PC-9 (cell line): ENCODE data around the gene VPS33B. TPM values are rescaled to one million over a fixed set of nuclear protein-coding genes. Genes with fewer than 3 reads are reported as not detected.

Experiments used
- BruUV-seq: library from RNA; stranded (reverse); fragments of 400-500 nt; replicated peaks from 2 replicates; lab custom pipeline; 2021; lab: Mats Ljungman, UMichigan
- CTCF ChIA-PET: fragments of 300-600 bp; sonication (Branson Sonifier 250); formaldehyde crosslinking; loops from one replicate; lab custom pipeline; 2022; ENCODE audit warnings: antibody characterized with exemption; lab: Charles Lee
- POLR2A ChIA-PET: fragments of 300-600 bp; sonication (Branson Sonifier 250); formaldehyde crosslinking; loops from one replicate; lab custom pipeline; 2022; ENCODE audit warnings: antibody characterized with exemption; ENCODE audit not compliant: unreplicated experiment; lab: Charles Lee
- DNase-seq, 2 experiments: peaks; one replicate each; pipeline versions ENCODE4 v3.0.0 to v3.0.0-alpha.2; 2015 to 2022; ENCODE audit warnings: mixed read lengths in 1 of 2
- H2AFZ ChIP-seq: fragments of 200-600 bp; sonication (generic); 2 replicates; pipeline ENCODE4 v1.8.1; 2017; ENCODE audit warnings: antibody characterized with exemption
- H3F3A ChIP-seq: fragments of 200-600 bp; sonication (generic); 2 replicates; pipeline ENCODE4 v1.8.1; 2017; ENCODE audit warnings: antibody characterized with exemption, mild to moderate bottlenecking, low read depth; ENCODE audit not compliant: insufficient read depth
- H3K27ac ChIP-seq: fragments of 200-600 bp; sonication (generic); 2 replicates; pipeline ENCODE4 v1.6.1; 2016; ENCODE audit warnings: mixed run types
- H3K27me3 ChIP-seq: fragments of 200-600 bp; sonication (generic); 2 replicates; pipeline ENCODE4 v1.6.1; 2016; ENCODE audit warnings: low read depth, mixed run types; ENCODE audit not compliant: insufficient read depth
- H3K36me3 ChIP-seq: fragments of 200-600 bp; sonication (generic); 2 replicates; pipeline ENCODE4 v1.6.1; 2016; ENCODE audit warnings: low read depth, mixed run types
- H3K4me1 ChIP-seq: fragments of 200-600 bp; sonication (generic); replicated peaks from 2 replicates; pipeline ENCODE4 v1.6.1; 2016; ENCODE audit warnings: mixed run types; ENCODE audit not compliant: insufficient read depth
- H3K4me2 ChIP-seq: fragments of 200-600 bp; sonication (generic); 2 replicates; pipeline ENCODE4 v1.6.1; 2017; ENCODE audit warnings: mixed run types
- H3K4me3 ChIP-seq: fragments of 200-600 bp; sonication (generic); 2 replicates; pipeline ENCODE4 v1.6.1; 2016; ENCODE audit warnings: mixed run types
- H3K79me2 ChIP-seq: fragments of 200-600 bp; sonication (generic); 2 replicates; pipeline ENCODE4 v1.6.1; 2017; ENCODE audit warnings: low read depth, mixed run types
- H3K9me2 ChIP-seq: fragments of 200-600 bp; sonication (generic); 2 replicates; pipeline ENCODE4 v1.8.1; 2017; ENCODE audit warnings: mild to moderate bottlenecking; ENCODE audit not compliant: insufficient read depth
- H3K9me3 ChIP-seq: fragments of 200-600 bp; sonication (generic); 2 replicates; pipeline ENCODE4 v1.8.1; 2016; ENCODE audit warnings: low read depth; ENCODE audit not compliant: insufficient read depth
- H4K20me1 ChIP-seq: fragments of 200-600 bp; sonication (generic); 2 replicates; pipeline ENCODE4 v1.8.1; 2017; ENCODE audit not compliant: insufficient read depth
- EZH2 ChIP-seq: fragments of 200-600 bp; sonication (generic); IDR thresholded peaks from 2 replicates; pipeline ENCODE4 v1.8.0; 2017; ENCODE audit warnings: antibody characterized with exemption, low read depth
- intact Hi-C: fragments of 100-400 bp; cut with micrococcal nuclease; formaldehyde crosslinking; loops from one replicate; pipeline ENCODE4 v1.10.0; 2022; ENCODE audit not compliant: unreplicated experiment
- total RNA-seq: library from RNA; stranded (reverse); gene quantifications from 2 replicates; pipeline ENCODE4 v1.2.3, GENCODE V29; 2021
- TF ChIP-seq, protein P1 (sequence below): fragments of 200-600 bp; sonication (generic); conservative IDR thresholded peaks from 2 replicates; pipeline ENCODE4 v1.6.1; 2017; ENCODE audit warnings: mixed run types, antibody characterized with exemption, mild to moderate bottlenecking, moderate library complexity

Gene VPS33B
- total RNA-seq, 1 experiment from 2014 or later, result 13.6 TPM

GRCh38 chr15:91007266-91007665 is 15.1 kb downstream of the VPS33B start:
- Histone ChIP-seq H3K27me3 (no peaks in the 10 kb centered on the region), H3K4me2 (no peak overlapping the region), H3F3A (no peaks in the 10 kb centered on the region), H2AFZ (no peak overlapping the region), H3K4me3 (no peak overlapping the region), H3K36me3 (0 out of 2 replicates have a peak, but pooled peaks cover 6% of the 10 kb centered on the region), H4K20me1 (no peaks in the 10 kb centered on the region), H3K9me2 (no peaks in the 10 kb centered on the region), H3K4me1 (no peaks in the 10 kb centered on the region), H3K9me3 (no peaks in the 10 kb centered on the region), H3K79me2 (no peaks in the 10 kb centered on the region), H3K27ac (no peak overlapping the region)
- ChIA-PET CTCF (no interaction called here), POLR2A (interaction anchor here (0.6 kb wide), 2 partner anchors 1407 to 1929 kb away, joined by 4 to 11 read pairs; no protein-coding TSS in a partner anchor)
- TF ChIP-seq, protein P1, sequence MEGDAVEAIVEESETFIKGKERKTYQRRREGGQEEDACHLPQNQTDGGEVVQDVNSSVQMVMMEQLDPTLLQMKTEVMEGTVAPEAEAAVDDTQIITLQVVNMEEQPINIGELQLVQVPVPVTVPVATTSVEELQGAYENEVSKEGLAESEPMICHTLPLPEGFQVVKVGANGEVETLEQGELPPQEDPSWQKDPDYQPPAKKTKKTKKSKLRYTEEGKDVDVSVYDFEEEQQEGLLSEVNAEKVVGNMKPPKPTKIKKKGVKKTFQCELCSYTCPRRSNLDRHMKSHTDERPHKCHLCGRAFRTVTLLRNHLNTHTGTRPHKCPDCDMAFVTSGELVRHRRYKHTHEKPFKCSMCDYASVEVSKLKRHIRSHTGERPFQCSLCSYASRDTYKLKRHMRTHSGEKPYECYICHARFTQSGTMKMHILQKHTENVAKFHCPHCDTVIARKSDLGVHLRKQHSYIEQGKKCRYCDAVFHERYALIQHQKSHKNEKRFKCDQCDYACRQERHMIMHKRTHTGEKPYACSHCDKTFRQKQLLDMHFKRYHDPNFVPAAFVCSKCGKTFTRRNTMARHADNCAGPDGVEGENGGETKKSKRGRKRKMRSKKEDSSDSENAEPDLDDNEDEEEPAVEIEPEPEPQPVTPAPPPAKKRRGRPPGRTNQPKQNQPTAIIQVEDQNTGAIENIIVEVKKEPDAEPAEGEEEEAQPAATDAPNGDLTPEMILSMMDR, result no peak
- TF ChIP-seq EZH2, result no peak
- BruUV-seq, result no TSS peak
- intact Hi-C loops, result no loop called here
- no peak for DNase-seq

DNA sequence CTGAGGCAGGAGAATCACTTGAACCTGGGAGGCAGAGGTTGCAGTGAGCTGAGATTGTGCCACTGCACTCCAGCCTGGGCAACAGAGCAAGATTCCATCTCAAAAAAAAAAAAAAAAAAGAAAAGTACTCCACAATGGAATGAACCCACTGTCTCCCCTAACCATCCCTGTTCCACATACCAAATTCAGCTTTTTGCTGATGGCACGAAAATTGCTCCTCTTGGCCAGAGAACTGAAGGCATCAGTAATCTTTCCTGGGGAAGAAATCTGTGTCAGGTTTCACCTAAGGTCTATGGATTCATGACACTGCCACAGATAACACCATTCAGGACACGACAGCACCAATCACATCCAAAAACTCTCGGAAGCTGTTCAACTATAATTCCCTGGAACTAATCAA is 21.2 kb downstream of the VPS33B start:
- ChIA-PET CTCF (no interaction called here), POLR2A (no interaction called here)
- Histone ChIP-seq H3K4me2 (no peak overlapping the region), H3F3A (peaks cover 6% of the 10 kb centered on the region; the same call in 1 of the 2 replicates), H3K4me1 (no peaks in the 10 kb centered on the region), H3K79me2 (no peaks in the 10 kb centered on the region), H4K20me1 (no peaks in the 10 kb centered on the region), H3K27me3 (no peaks in the 10 kb centered on the region), H3K9me2 (no peaks in the 10 kb centered on the region), H2AFZ (no peak overlapping the region), H3K36me3 (no peaks in the 10 kb centered on the region), H3K4me3 (no peak overlapping the region), H3K27ac (no peak overlapping the region), H3K9me3 (no peaks in the 10 kb centered on the region)
- no peak for TF ChIP-seq EZH2
- TF ChIP-seq, protein P1, result no peak
- BruUV-seq, result no TSS peak
- intact Hi-C loops, result no loop called here
- no peak for DNase-seq

DNA sequence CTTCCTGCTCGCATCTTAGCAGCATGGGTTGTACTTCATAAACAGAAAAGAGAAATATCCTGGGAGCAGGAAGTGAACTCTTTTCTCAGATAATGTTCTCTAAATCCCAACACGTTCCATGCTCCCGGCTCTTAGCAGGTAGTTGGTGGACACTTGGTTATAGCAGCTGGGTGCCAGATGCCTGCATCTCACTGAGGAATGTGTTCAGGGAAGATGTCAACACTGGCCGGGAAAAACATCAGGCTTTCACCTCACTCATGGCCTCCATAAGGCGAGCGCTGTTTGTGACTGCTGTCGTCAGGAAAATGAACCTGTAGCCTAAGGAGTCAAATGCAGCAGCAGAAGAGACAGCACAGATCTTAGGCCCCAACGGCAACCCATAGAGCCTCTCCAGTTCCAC is 23.7 kb downstream of the VPS33B start:
- H3K9me2 ChIP-seq, result no peaks in the 10 kb centered on the region
- intact Hi-C loops, result no loop called here

More for the DNA sequence above, 23.7 kb downstream of the VPS33B start:
- no peaks in the 10 kb centered on the region for H3K27me3 ChIP-seq
- ChIA-PET POLR2A (no interaction called here), CTCF (no interaction called here)
- no peaks in the 10 kb centered on the region for H4K20me1 ChIP-seq
- DNase-seq, result no peak
- no peaks in the 10 kb centered on the region for H3K9me3 ChIP-seq
- no peak overlapping the region for H3K4me2 ChIP-seq
- no peak for TF ChIP-seq EZH2
- TF ChIP-seq, protein P1, result no peak
- no TSS peak for BruUV-seq
- no peak overlapping the region for H3K4me3 ChIP-seq
- no peak overlapping the region for H2AFZ ChIP-seq
- H3F3A ChIP-seq, result peaks cover 6% of the 10 kb centered on the region; the same call in 1 of the 2 replicates
- no peak overlapping the region for H3K27ac ChIP-seq
- H3K79me2 ChIP-seq, result peaks cover 13% of the 10 kb centered on the region
- peaks cover 8% of the 10 kb centered on the region for H3K4me1 ChIP-seq
- no peaks in the 10 kb centered on the region for H3K36me3 ChIP-seq
